Fibroblast of lung (primary cell): ENCODE data around the gene ARHGAP36.

Source experiments
- EZH2 ChIP-seq: IDR thresholded peaks from 2 replicates; pipeline ENCODE4 v1.5.1; 2012; ENCODE audit warnings: low read length, control low read depth, mild to moderate bottlenecking; ENCODE audit errors: missing control alignments
- TF ChIP-seq, protein P1 (sequence below), 2 donors: IDR thresholded peaks in 1 of 2; conservative IDR thresholded peaks in 1 of 2; 1 replicate in 1 of 2; 2 replicates in 1 of 2; pipeline ENCODE4 v1.5.1; 2011 to 2012; ENCODE audit warnings: low read length in 2 of 2, control low read depth in 1 of 2, inconsistent platforms in 1 of 2, low read depth in 1 of 2, mild to moderate bottlenecking in 1 of 2

DNA sequence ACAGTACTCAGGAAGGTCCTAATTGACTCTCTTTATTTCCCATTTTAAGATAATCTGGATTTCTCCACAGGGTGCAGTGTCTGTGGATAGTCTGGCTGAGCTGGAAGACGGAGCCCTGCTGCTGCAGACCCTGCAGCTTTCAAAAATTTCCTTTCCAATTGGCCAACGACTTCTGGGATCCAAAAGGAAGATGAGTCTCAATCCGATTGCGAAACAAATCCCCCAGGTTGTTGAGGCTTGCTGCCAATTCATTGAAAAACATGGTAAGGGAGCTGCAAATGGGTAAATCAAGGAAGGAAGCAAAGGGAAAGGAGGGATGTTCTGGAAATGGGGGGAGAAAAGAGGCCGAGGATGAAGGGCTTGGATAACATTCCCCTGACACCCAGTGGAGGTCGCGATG is 26.0 kb downstream of the ARHGAP36 start:
- TF ChIP-seq, protein P1, sequence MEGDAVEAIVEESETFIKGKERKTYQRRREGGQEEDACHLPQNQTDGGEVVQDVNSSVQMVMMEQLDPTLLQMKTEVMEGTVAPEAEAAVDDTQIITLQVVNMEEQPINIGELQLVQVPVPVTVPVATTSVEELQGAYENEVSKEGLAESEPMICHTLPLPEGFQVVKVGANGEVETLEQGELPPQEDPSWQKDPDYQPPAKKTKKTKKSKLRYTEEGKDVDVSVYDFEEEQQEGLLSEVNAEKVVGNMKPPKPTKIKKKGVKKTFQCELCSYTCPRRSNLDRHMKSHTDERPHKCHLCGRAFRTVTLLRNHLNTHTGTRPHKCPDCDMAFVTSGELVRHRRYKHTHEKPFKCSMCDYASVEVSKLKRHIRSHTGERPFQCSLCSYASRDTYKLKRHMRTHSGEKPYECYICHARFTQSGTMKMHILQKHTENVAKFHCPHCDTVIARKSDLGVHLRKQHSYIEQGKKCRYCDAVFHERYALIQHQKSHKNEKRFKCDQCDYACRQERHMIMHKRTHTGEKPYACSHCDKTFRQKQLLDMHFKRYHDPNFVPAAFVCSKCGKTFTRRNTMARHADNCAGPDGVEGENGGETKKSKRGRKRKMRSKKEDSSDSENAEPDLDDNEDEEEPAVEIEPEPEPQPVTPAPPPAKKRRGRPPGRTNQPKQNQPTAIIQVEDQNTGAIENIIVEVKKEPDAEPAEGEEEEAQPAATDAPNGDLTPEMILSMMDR (conservative IDR thresholded peaks at IDR 0.05 in 1 of 2, IDR thresholded peaks at IDR 0.05 in 1 of 2; ENCODE audit: low read depth in 1 of 2, low read length in 2 of 2), result no peak
- no peak for TF ChIP-seq EZH2
